Large intestine (tissue), 3 donors: ENCODE data around the gene MIA3. TPM values are rescaled to one million over a fixed set of nuclear protein-coding genes. Genes with fewer than 3 reads are reported as not detected.
"Not testable (repeated sequence)": the region's sequence is repeated elsewhere in the genome, so short reads cannot be mapped to it uniquely, and the experiment has no call there.

ENCODE experiments used
- DNase-seq, 2 donors: peaks; one replicate each; pipeline versions ENCODE4 v3.0.0 to v3.0.0-alpha.2; 2013
- H3K27ac ChIP-seq: one replicate; pipeline ENCODE4 v1.5.1; 2013; ENCODE audit warnings: low read length
- H3K27me3 ChIP-seq: 2 replicates; pipeline ENCODE4 v1.6.1; 2013; ENCODE audit warnings: low read length; ENCODE audit not compliant: control insufficient read depth, insufficient read depth
- H3K36me3 ChIP-seq: 2 replicates; pipeline ENCODE4 v1.6.1; 2013; ENCODE audit warnings: low read length; ENCODE audit not compliant: control insufficient read depth, insufficient read depth
- H3K4me1 ChIP-seq: one replicate; pipeline ENCODE4 v1.6.1; 2013; ENCODE audit warnings: low read length; ENCODE audit not compliant: control insufficient read depth, insufficient read depth
- H3K4me3 ChIP-seq: one replicate; pipeline ENCODE4 v1.5.1; 2013; ENCODE audit warnings: low read length
- H3K9me3 ChIP-seq: one replicate; pipeline ENCODE4 v1.6.1; 2013; ENCODE audit warnings: mild to moderate bottlenecking, low read depth, low read length, moderate library complexity; ENCODE audit not compliant: control insufficient read depth
- WGBS: methylation state at CpG from one replicate; pipeline ENCODE4 v1.1.5; 2013; ENCODE audit warnings: low lambda C conversion rate; ENCODE audit not compliant: insufficient coverage; 5-methylcytosine and 5-hydroxymethylcytosine counted together
- polyA plus RNA-seq: library from polyadenylated mRNA; unstranded; fragments of 120-200 nt; gene quantifications from one replicate; pipeline ENCODE4 v1.2.1, GENCODE V29; 2013

The MIA3 gene
- polyA plus RNA-seq, 1 donor: 60.1 TPM

GRCh38 chr1:222594789-222595188, 23.1 kb upstream of the MIA3 start:
- H3K27me3 ChIP-seq: no peaks in the 10 kb centered on the region
- DNase-seq: no peak
- H3K27ac ChIP-seq: no peak overlapping the region
- 91% methylated on average over 3 of the region's 3 CpGs for WGBS
- no peaks in the 10 kb centered on the region for H3K36me3 ChIP-seq
- H3K4me3 ChIP-seq: no peak overlapping the region
- peaks cover 4% of the 10 kb centered on the region for H3K4me1 ChIP-seq
- peaks cover 3% of the 10 kb centered on the region for H3K9me3 ChIP-seq

- Histone ChIP-seq H3K4me3 (no peak overlapping the region), H3K9me3 (peaks cover 3% of the 10 kb centered on the region), H3K27ac (no peak overlapping the region), H3K27me3 (no peaks in the 10 kb centered on the region), H3K4me1 (no peaks in the 10 kb centered on the region), H3K36me3 (no peaks in the 10 kb centered on the region)
- DNase-seq: no peak
- no CpG with 5 or more reads among the region's 4 CpGs for WGBS
Measured at GRCh38 chr1:222596696-222597095, 21.2 kb upstream of the MIA3 start.

GRCh38 chr1:222600281-222600680, 17.6 kb upstream of the MIA3 start:
- Histone ChIP-seq H3K27me3 (no peaks in the 10 kb centered on the region), H3K27ac (no peak overlapping the region), H3K4me1 (no peaks in the 10 kb centered on the region), H3K4me3 (no peak overlapping the region), H3K36me3 (no peaks in the 10 kb centered on the region), H3K9me3 (peaks cover 3% of the 10 kb centered on the region)
- 100% methylated on average over 1 of the region's 1 CpG for WGBS
- DNase-seq: no peak

DNA sequence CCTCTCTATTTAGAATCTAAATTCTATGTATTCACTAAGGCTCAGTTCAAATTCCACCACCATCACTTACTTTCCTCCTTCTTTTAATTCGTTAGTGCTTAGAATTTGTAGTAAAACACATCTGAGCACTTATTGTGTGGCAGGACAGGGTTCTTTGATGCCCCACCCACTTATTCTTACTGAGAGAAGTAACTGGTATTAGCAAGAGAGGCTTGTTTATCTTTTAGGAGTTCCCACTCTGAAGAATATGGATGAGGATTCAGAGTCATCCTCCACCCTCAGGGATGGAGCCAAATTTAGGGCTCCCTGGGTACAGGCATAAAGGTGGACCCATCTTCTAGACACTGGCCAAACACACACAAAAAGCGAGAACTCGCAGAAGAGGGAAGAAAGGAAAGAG, 16.6 kb upstream of the MIA3 start:
- 80% methylated on average over 1 of the region's 3 CpGs for WGBS
- Histone ChIP-seq H3K4me3 (no peak overlapping the region), H3K4me1 (no peaks in the 10 kb centered on the region), H3K9me3 (no peaks in the 10 kb centered on the region), H3K27me3 (no peaks in the 10 kb centered on the region), H3K27ac (no peak overlapping the region), H3K36me3 (no peaks in the 10 kb centered on the region)
- DNase-seq: no peak

- no peaks in the 10 kb centered on the region for H3K27me3 ChIP-seq
- no peak for DNase-seq
- WGBS: no CpG with 5 or more reads among the region's 1 CpG
- H3K4me3 ChIP-seq: no peak overlapping the region
- H3K9me3 ChIP-seq: no peaks in the 10 kb centered on the region
- H3K27ac ChIP-seq: no peak overlapping the region
- no peaks in the 10 kb centered on the region for H3K36me3 ChIP-seq
- no peaks in the 10 kb centered on the region for H3K4me1 ChIP-seq
Measured at GRCh38 chr1:222606757-222607156, 11.1 kb upstream of the MIA3 start.

GRCh38 chr1:222609111-222609510, 8.8 kb upstream of the MIA3 start:
- H3K27ac ChIP-seq, H3K4me1 ChIP-seq, H3K4me3 ChIP-seq, H3K27me3 ChIP-seq, H3K9me3 ChIP-seq, H3K36me3 ChIP-seq, DNase-seq: not testable (repeated sequence)
- whole genome bisulfite sequencing: no CpG with 5 or more reads among the region's 1 CpG

- no peaks in the 10 kb centered on the region for H3K4me1 ChIP-seq
- no peak overlapping the region for H3K4me3 ChIP-seq
- H3K27me3 ChIP-seq: no peaks in the 10 kb centered on the region
- no peaks in the 10 kb centered on the region for H3K36me3 ChIP-seq
- H3K9me3 ChIP-seq: no peaks in the 10 kb centered on the region
- no peak for DNase-seq
- WGBS: 100% methylated on average over 1 of the region's 2 CpGs
- H3K27ac ChIP-seq: no peak overlapping the region
Measured at GRCh38 chr1:222610728-222611127, 7.2 kb upstream of the MIA3 start.

DNA sequence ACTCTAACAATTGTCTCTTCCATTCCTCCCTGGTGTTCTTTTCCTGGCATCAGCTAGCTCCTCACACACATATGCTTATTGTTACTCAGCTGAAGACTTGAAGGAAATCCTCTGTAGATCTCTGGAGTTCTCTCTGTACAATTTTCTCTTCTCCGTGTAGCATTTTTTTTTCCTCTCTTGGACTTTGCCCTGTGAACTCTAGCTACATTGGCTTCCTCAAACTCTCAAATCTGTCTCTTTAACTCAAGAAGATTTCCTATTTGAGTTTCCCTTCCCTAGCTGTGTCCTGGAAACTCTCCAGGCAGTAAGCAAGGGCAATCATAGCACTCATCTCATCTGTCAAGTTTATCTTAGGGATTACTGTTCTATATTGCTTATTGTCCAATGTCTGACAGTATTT, 4.3 kb upstream of the MIA3 start:
- DNase-seq: peak in 1 of 2 donors; percentile 72
- peak overlapping the region; percentile 6 for H3K27ac ChIP-seq
- WGBS: 13% methylated on average over 1 of the region's 1 CpG

DNA sequence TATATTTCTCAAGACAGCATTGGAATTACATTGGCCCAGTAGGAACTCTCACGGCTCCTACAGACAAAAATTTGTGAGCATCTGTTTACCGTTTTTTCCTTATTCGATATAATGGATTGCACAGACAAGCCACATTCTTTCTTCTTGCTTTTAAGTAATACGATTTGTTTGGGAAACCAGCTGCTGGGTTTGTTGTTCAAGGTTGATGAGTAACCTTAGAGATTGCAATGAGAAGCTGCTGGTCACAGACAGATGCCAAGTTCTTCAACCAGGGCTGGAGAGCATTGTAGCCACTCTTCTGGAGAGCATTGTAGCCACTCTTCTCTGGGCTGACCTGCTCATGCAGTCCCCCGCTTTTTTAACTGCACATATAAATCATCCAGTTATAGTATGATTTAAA, 1.4 kb upstream of the MIA3 start:
- WGBS: no CpG with 5 or more reads among the region's 5 CpGs
- H3K27ac ChIP-seq: no peak overlapping the region
- DNase-seq: peak; percentile 25 to 38
- H3K9me3 ChIP-seq: no peaks in the 10 kb centered on the region
- H3K36me3 ChIP-seq: peaks cover 2% of the 10 kb centered on the region
- no peaks in the 10 kb centered on the region for H3K27me3 ChIP-seq
- no peak overlapping the region for H3K4me3 ChIP-seq
- no peaks in the 10 kb centered on the region for H3K4me1 ChIP-seq

More for the DNA sequence above, 4.3 kb upstream of the MIA3 start:
- Histone ChIP-seq H3K4me3 (no peak overlapping the region), H3K36me3 (no peaks in the 10 kb centered on the region), H3K27me3 (no peaks in the 10 kb centered on the region), H3K4me1 (no peaks in the 10 kb centered on the region), H3K9me3 (no peaks in the 10 kb centered on the region)

DNA sequence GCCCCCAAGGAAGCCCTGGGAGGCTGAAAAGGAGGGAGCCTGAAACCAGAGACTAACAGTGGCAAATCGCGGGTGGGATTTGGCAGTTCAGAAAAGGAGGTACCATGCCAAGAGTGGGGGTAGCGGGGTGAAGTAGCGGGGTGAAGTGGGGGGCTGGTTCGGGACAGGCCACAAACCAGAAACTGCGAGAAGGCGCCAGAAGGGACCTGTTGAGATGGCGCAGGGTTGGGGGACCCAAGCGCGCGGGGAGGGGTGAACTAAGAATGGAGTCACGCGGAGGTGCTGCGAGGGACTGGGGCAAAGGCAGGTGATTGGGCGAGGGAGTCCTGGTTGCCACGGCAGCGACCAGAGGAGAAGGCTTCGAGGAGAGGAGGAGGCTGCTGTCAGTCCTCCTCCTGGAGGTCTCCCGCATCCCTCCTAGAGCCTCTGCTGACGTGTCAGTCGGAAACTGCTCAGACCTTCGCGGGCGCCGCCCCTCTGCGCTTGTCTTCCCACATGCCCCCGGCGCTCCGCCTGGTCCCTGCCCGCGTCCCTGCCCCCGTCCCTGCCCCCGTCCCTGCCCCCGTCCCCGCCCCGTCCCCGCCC, 438 bp upstream of the MIA3 start:
- peak; percentile 93 to 94 for DNase-seq
- no CpG with 5 or more reads among the region's 37 CpGs for WGBS
- H3K4me3 ChIP-seq: peak overlapping the region; percentile 64
- no peaks in the 10 kb centered on the region for H3K9me3 ChIP-seq
- H3K4me1 ChIP-seq: no peaks in the 10 kb centered on the region
- H3K27me3 ChIP-seq: no peaks in the 10 kb centered on the region
- peaks cover 6% of the 10 kb centered on the region for H3K36me3 ChIP-seq
- H3K27ac ChIP-seq: peak overlapping the region; percentile 32

GRCh38 chr1:222618880-222619596, 1.1 kb downstream of the MIA3 start:
- peak overlapping the region; percentile 59 for H3K4me3 ChIP-seq
- no peaks in the 10 kb centered on the region for H3K4me1 ChIP-seq
- H3K9me3 ChIP-seq: no peaks in the 10 kb centered on the region
- no peak overlapping the region for H3K27ac ChIP-seq
- DNase-seq: peak in 1 of 2 donors; percentile 56
- no peaks in the 10 kb centered on the region for H3K27me3 ChIP-seq
- WGBS: 0% methylated on average over 1 of the region's 20 CpGs
- H3K36me3 ChIP-seq: peaks cover 6% of the 10 kb centered on the region
